ENCODE data around the gene SMIM7. TPM values are rescaled to one million over a fixed set of nuclear protein-coding genes. Genes with fewer than 3 reads are reported as not detected.

SMIM7 gene
- total and polyA plus RNA-seq, 7 donors: 65.2 to 110 (median 88.5) TPM

DNA sequence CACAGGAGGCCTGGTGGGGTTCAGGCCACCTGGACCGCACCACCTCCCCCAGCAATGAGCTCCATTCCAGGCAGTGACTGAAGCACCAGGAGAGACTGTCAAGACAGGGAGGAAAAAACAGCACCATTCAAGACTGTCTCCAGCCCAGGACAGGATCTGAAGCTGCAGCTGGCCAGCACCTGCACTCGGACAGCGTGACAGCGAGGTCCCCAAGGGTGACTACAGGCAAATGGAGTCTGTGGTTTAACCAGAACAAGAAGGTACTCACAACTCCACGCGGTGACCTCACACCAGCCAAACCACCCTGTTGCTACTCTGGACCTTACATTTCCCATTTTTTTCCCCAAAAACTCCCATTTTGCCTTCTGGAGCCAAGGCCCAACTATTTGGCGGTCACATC lies 41.7 kb downstream of the SMIM7 start:
- no peaks in the 10 kb centered on the region for H3K36me3 ChIP-seq
- no peak overlapping the region for H3K27ac ChIP-seq
- intact Hi-C loops (cut with DNase I): no loop called here
- peaks cover 0 to 73% (median 38%) of the 10 kb centered on the region in 4 donors for H3K4me1 ChIP-seq
- 84 to 95% methylated on average over 7 of the region's 7 CpGs for WGBS, 2 donors
- TF ChIP-seq EP300 (IDR thresholded peaks at IDR 0.05) (no peak), POLR2A (IDR thresholded peaks at IDR 0.05) (no peak), POLR2AphosphoS5 (IDR thresholded peaks at IDR 0.05) (no peak)
- no peak overlapping the region for H3K4me3 ChIP-seq
- H3K27me3 ChIP-seq: no peaks in the 10 kb centered on the region
- no peak for DNase-seq
- no peaks in the 10 kb centered on the region for H3K9me3 ChIP-seq

DNA sequence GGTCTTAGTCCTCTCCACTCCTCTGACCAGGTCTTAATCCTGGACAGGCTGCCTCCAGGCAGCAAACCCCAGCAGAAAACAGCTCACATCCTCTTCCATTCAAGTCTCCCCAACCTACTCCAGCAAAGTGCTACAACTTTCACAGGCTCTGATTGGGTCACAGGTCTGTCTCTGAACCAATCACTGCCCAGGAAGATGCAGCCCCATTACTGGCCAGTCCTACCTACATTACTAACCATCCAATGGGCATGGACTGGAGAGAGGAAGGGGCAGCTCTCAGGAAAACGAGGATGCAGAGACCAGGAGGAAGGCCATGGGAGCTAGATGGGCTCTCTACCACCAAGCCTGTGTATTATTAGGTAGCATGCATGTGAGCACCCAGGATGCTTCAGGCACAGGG lies 44.1 kb downstream of the SMIM7 start:
- Histone ChIP-seq H3K36me3 (no peaks in the 10 kb centered on the region), H3K4me3 (no peak overlapping the region), H3K9me3 (no peaks in the 10 kb centered on the region), H3K4me1 (peaks cover 0 to 76% (median 45%) of the 10 kb centered on the region in 4 donors), H3K27ac (no peak overlapping the region), H3K27me3 (no peaks in the 10 kb centered on the region)
- TF ChIP-seq POLR2A (IDR thresholded peaks at IDR 0.05) (no peak), POLR2AphosphoS5 (IDR thresholded peaks at IDR 0.05) (no peak), EP300 (IDR thresholded peaks at IDR 0.05) (no peak)
- TF ChIP-seq, protein P1, sequence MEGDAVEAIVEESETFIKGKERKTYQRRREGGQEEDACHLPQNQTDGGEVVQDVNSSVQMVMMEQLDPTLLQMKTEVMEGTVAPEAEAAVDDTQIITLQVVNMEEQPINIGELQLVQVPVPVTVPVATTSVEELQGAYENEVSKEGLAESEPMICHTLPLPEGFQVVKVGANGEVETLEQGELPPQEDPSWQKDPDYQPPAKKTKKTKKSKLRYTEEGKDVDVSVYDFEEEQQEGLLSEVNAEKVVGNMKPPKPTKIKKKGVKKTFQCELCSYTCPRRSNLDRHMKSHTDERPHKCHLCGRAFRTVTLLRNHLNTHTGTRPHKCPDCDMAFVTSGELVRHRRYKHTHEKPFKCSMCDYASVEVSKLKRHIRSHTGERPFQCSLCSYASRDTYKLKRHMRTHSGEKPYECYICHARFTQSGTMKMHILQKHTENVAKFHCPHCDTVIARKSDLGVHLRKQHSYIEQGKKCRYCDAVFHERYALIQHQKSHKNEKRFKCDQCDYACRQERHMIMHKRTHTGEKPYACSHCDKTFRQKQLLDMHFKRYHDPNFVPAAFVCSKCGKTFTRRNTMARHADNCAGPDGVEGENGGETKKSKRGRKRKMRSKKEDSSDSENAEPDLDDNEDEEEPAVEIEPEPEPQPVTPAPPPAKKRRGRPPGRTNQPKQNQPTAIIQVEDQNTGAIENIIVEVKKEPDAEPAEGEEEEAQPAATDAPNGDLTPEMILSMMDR (IDR thresholded peaks at IDR 0.05): no peak
- intact Hi-C loops (cut with DNase I): no loop called here
- 63 to 64% methylated on average over 1 of the region's 1 CpG for whole genome bisulfite sequencing, 2 donors
- no peak for DNase-seq

DNA sequence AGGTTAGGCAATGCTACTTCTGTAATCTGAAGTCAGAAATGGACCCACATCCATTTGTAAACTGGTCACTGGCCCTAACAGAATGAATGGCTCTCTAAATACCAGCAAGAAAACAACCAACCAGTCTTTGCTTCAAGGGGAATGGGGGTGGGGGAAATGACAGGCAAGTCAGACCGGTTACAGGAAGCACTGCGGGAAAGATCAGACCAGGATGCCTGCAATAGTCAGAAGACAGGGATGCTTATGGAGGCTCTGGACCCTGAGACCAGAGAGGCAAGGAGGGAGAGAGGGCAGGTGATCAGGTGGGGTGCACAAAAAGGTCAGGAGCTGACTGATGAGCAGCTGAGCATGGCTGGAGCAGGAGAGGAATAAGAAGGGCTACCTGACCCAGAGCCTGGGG lies 45.0 kb downstream of the SMIM7 start:
- TF ChIP-seq, protein P1 (IDR thresholded peaks at IDR 0.05): no peak
- TF ChIP-seq POLR2A (IDR thresholded peaks at IDR 0.05) (no peak), EP300 (IDR thresholded peaks at IDR 0.05) (no peak), POLR2AphosphoS5 (IDR thresholded peaks at IDR 0.05) (no peak)
- no peak for DNase-seq
- 45 to 80% methylated on average over 2 of the region's 2 CpGs for WGBS, 2 donors
- no peak overlapping the region for H3K4me3 ChIP-seq
- no peaks in the 10 kb centered on the region for H3K36me3 ChIP-seq
- intact Hi-C loops (cut with DNase I): no loop called here
- no peaks in the 10 kb centered on the region for H3K27me3 ChIP-seq
- H3K27ac ChIP-seq: no peak overlapping the region
- no peaks in the 10 kb centered on the region for H3K9me3 ChIP-seq
- peaks cover 0 to 75% (median 42%) of the 10 kb centered on the region in 4 donors for H3K4me1 ChIP-seq

DNA sequence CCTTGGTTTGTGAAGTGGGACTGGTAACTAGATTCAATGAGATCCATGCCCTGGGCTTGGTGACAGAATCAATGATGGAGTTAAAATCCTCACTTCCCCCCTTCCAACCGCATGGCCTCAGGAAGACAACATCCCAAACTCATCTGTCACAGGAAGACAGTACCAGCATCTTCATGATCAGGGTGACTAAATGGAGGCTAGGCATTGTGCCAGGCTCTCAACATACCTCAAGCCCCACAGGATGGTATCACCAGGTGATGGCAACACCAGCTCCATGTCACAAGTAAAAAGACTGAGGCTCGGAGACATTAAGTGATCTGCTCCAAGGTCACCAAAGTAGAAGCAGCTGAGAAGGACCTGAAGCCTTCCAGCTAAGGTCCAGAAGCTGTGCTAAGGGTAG lies 46.1 kb downstream of the SMIM7 start:
- Histone ChIP-seq H3K36me3 (no peaks in the 10 kb centered on the region), H3K27me3 (no peaks in the 10 kb centered on the region), H3K27ac (peak overlapping the region in 1 of 4 donors; percentile 61), H3K4me1 (peaks cover 0 to 75% (median 42%) of the 10 kb centered on the region in 4 donors), H3K4me3 (no peak overlapping the region), H3K9me3 (no peaks in the 10 kb centered on the region)
- intact Hi-C loops (cut with DNase I): no loop called here
- WGBS, 2 donors: 89 to 95% methylated on average over 2 of the region's 2 CpGs
- DNase-seq: no peak
- TF ChIP-seq POLR2AphosphoS5 (IDR thresholded peaks at IDR 0.05): no peak
- no peak for TF ChIP-seq POLR2A (IDR thresholded peaks at IDR 0.05)
- TF ChIP-seq, protein P1 (IDR thresholded peaks at IDR 0.05): no peak
- TF ChIP-seq EP300 (IDR thresholded peaks at IDR 0.05): no peak

DNA sequence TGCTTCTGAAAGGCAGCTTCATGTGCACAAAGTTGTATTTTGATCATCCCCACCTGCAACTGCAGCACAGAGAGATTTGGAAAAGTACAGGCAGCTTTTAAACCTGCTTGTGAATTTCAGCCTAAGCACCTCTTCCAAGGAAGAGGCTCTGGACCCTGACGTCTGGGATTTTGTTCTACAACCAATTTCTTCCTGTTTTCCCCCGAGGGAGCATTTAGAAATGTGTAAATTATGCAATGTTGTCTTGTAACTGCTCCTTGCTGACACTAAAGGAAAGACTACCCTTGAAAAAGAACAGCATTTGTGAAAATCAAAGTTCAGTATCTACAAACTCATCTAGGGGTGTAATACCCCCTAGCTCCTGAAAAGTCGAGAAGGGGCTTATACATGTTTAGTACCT lies 47.3 kb downstream of the SMIM7 start:
- TF ChIP-seq EP300 (IDR thresholded peaks at IDR 0.05): no peak
- TF ChIP-seq POLR2A (IDR thresholded peaks at IDR 0.05): no peak
- TF ChIP-seq, protein P1 (IDR thresholded peaks at IDR 0.05): no peak
- peak in 1 of 4 donors; percentile 32 for TF ChIP-seq POLR2AphosphoS5 (IDR thresholded peaks at IDR 0.05)
- H3K9me3 ChIP-seq: no peaks in the 10 kb centered on the region
- no peak overlapping the region for H3K4me3 ChIP-seq
- no peaks in the 10 kb centered on the region for H3K27me3 ChIP-seq
- intact Hi-C loops (cut with DNase I): no loop called here
- 58 to 78% methylated on average over 3 of the region's 3 CpGs for WGBS, 2 donors
- peak overlapping the region; percentile 18 to 61 (median 52) for H3K27ac ChIP-seq
- DNase-seq: no peak
- no peaks in the 10 kb centered on the region for H3K36me3 ChIP-seq
- H3K4me1 ChIP-seq: peaks cover 0 to 75% (median 46%) of the 10 kb centered on the region in 4 donors

Measured in sigmoid colon (tissue), 7 donors.